ENCODE data around the gene GLIS1. TPM values are rescaled to one million over a fixed set of nuclear protein-coding genes. Genes with fewer than 3 reads are reported as not detected.

Gene GLIS1
- total and polyA plus RNA-seq, 2 experiments from 2014 or later, result 0.13 to 1.3 TPM

DNA sequence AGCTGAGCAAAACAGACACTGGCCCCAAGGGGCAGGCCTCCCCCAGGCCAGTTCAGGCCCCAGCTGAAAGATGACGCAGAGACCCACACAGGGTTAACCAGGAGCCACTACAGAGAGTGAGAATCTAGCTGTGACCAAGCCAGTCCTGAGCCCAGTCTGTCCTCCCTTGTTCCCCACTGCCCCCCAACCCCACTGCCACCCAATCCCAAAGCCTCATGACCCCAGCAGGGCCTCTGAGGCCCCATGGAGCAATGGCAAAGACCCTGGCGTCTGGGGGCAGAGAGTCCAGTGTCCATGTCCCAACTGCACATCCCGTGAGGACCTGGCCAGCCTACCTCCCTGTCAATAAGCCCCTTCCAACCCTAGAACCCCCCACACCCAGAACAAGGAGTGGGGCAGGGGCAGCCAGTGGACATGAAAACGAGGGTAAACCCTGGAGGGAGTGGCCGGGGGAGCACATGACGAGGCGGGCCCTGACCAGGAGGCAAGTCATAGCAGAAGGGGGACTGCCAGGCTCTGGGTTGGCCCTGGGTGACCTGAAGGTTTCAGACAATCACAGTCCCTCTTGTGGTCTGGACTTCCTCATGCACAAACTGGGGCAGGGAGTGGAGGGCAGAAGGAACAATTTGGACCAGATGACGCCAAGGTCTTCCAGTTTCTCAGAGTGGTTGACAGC is 100.5 kb downstream of the GLIS1 start:
- no peaks in the 10 kb centered on the region for H3K9me3 ChIP-seq (ENCODE audit: low read depth)
- no peaks in the 10 kb centered on the region for H3K79me2 ChIP-seq
- H3K9me2 ChIP-seq (replicated peaks; ENCODE audit: insufficient read depth), result no peaks in the 10 kb centered on the region
- no peaks in the 10 kb centered on the region for H3K27me3 ChIP-seq
- no peak overlapping the region for H2AFZ ChIP-seq
- H3K36me3 ChIP-seq (replicated peaks; ENCODE audit: insufficient read depth, low read depth), result no peaks in the 10 kb centered on the region
- no peak for TF ChIP-seq EZH2 (IDR thresholded peaks at IDR 0.05; ENCODE audit: borderline replicate concordance)
- no peak for TF ChIP-seq EZH2phosphoT487 (IDR thresholded peaks at IDR 0.05; ENCODE audit: low read depth, severe bottlenecking, unreplicated experiment)
- no peak for TF ChIP-seq CTCF (IDR thresholded peaks at IDR 0.05; ENCODE audit: poor library complexity)
- H3K27ac ChIP-seq, result no peak overlapping the region
- DNase-seq (ENCODE audit: low spot score), result no peak
- 94% methylated on average over 8 of the region's 8 CpGs for WGBS (ENCODE audit: low lambda C conversion rate, missing lambda C conversion rate)
- H3K4me3 ChIP-seq, result no peak overlapping the region
- H3K4me1 ChIP-seq (ENCODE audit: insufficient read depth), result peaks cover 10% of the 10 kb centered on the region
- H4K20me1 ChIP-seq (ENCODE audit: insufficient read depth, poor library complexity, severe bottlenecking), result no peaks in the 10 kb centered on the region
- no peak overlapping the region for H3K4me2 ChIP-seq

GRCh38 chr1:53637511-53638359 is 101.2 kb downstream of the GLIS1 start:
- Histone ChIP-seq H3K27ac (no peak overlapping the region), H3K9me2 (replicated peaks; ENCODE audit: insufficient read depth) (no peaks in the 10 kb centered on the region), H3K4me3 (no peak overlapping the region), H3K4me1 (ENCODE audit: insufficient read depth) (peaks cover 2% of the 10 kb centered on the region), H3K79me2 (no peaks in the 10 kb centered on the region), H3K36me3 (replicated peaks; ENCODE audit: insufficient read depth, low read depth) (no peaks in the 10 kb centered on the region), H3K4me2 (no peak overlapping the region), H2AFZ (no peak overlapping the region), H3K9me3 (ENCODE audit: low read depth) (no peaks in the 10 kb centered on the region), H4K20me1 (ENCODE audit: insufficient read depth, poor library complexity, severe bottlenecking) (no peaks in the 10 kb centered on the region), H3K27me3 (no peaks in the 10 kb centered on the region)
- DNase-seq (ENCODE audit: low spot score), result no peak
- no peak for TF ChIP-seq EZH2 (IDR thresholded peaks at IDR 0.05; ENCODE audit: borderline replicate concordance)
- TF ChIP-seq EZH2phosphoT487 (IDR thresholded peaks at IDR 0.05; ENCODE audit: low read depth, severe bottlenecking, unreplicated experiment), result no peak
- no peak for TF ChIP-seq CTCF (IDR thresholded peaks at IDR 0.05; ENCODE audit: poor library complexity)
- 91% methylated on average over 14 of the region's 14 CpGs for WGBS (ENCODE audit: low lambda C conversion rate, missing lambda C conversion rate)

GRCh38 chr1:53636621-53637171 is 102.3 kb downstream of the GLIS1 start:
- Histone ChIP-seq H3K9me2 (replicated peaks; ENCODE audit: insufficient read depth) (no peaks in the 10 kb centered on the region), H3K4me2 (no peak overlapping the region), H3K4me1 (ENCODE audit: insufficient read depth) (no peaks in the 10 kb centered on the region), H3K9me3 (ENCODE audit: low read depth) (no peaks in the 10 kb centered on the region), H3K36me3 (replicated peaks; ENCODE audit: insufficient read depth, low read depth) (no peaks in the 10 kb centered on the region), H3K27ac (no peak overlapping the region), H2AFZ (no peak overlapping the region), H4K20me1 (ENCODE audit: insufficient read depth, poor library complexity, severe bottlenecking) (no peaks in the 10 kb centered on the region), H3K27me3 (no peaks in the 10 kb centered on the region), H3K79me2 (no peaks in the 10 kb centered on the region), H3K4me3 (no peak overlapping the region)
- 92% methylated on average over 11 of the region's 11 CpGs for WGBS (ENCODE audit: low lambda C conversion rate, missing lambda C conversion rate)
- no peak for DNase-seq (ENCODE audit: low spot score)
- no peak for TF ChIP-seq EZH2phosphoT487 (IDR thresholded peaks at IDR 0.05; ENCODE audit: low read depth, severe bottlenecking, unreplicated experiment)
- no peak for TF ChIP-seq EZH2 (IDR thresholded peaks at IDR 0.05; ENCODE audit: borderline replicate concordance)
- no peak for TF ChIP-seq CTCF (IDR thresholded peaks at IDR 0.05; ENCODE audit: poor library complexity)
